ENCODE results near the gene THNSL1.

THNSL1 gene

GRCh38 chr10:25056726-25057125 is 40.3 kb downstream of the THNSL1 start:
- DNase-seq (ENCODE audit: low read depth) = no peak
- TF ChIP-seq CTCF (conservative IDR thresholded peaks at IDR 0.05; ENCODE audit: low read length) = no peak
- H3K4me3 ChIP-seq (ENCODE audit: low read length) = no peak overlapping the region

GRCh38 chr10:25057886-25058285 is 41.5 kb downstream of the THNSL1 start:
- DNase-seq (ENCODE audit: low read depth) = no peak
- no peak for TF ChIP-seq CTCF (conservative IDR thresholded peaks at IDR 0.05; ENCODE audit: low read length)
- H3K4me3 ChIP-seq (ENCODE audit: low read length) = no peak overlapping the region

GRCh38 chr10:25059990-25060389 is 43.6 kb downstream of the THNSL1 start:
- peak; percentile 91 for DNase-seq (ENCODE audit: low read depth)
- H3K4me3 ChIP-seq (ENCODE audit: low read length) = no peak overlapping the region
- no peak for TF ChIP-seq CTCF (conservative IDR thresholded peaks at IDR 0.05; ENCODE audit: low read length)

- DNase-seq (ENCODE audit: low read depth) = no peak
- no peak for TF ChIP-seq CTCF (conservative IDR thresholded peaks at IDR 0.05; ENCODE audit: low read length)
- H3K4me3 ChIP-seq (ENCODE audit: low read length) = no peak overlapping the region
Observed at GRCh38 chr10:25061125-25061524, 44.7 kb downstream of the THNSL1 start.

GRCh38 chr10:25061711-25062449 is 45.5 kb downstream of the THNSL1 start:
- TF ChIP-seq CTCF (conservative IDR thresholded peaks at IDR 0.05; ENCODE audit: low read length) = no peak
- peak; percentile 52 for DNase-seq (ENCODE audit: low read depth)
- H3K4me3 ChIP-seq (ENCODE audit: low read length) = peak overlapping the region; percentile 34

GRCh38 chr10:25063157-25063556 is 46.7 kb downstream of the THNSL1 start:
- DNase-seq (ENCODE audit: low read depth) = no peak
- no peak overlapping the region for H3K4me3 ChIP-seq (ENCODE audit: low read length)
- TF ChIP-seq CTCF (conservative IDR thresholded peaks at IDR 0.05; ENCODE audit: low read length) = no peak

- H3K4me3 ChIP-seq (ENCODE audit: low read length) = no peak overlapping the region
- TF ChIP-seq CTCF (conservative IDR thresholded peaks at IDR 0.05; ENCODE audit: low read length) = no peak
- DNase-seq (ENCODE audit: low read depth) = no peak
Observed at GRCh38 chr10:25063644-25064043, 47.2 kb downstream of the THNSL1 start.
